ENCODE measurements around the gene SUPT20HL2.

GRCh38 chrX:24340501-24340900 lies 26.6 kb upstream of the SUPT20HL2 start:
- no peak for TF ChIP-seq CTCF (IDR thresholded peaks at IDR 0.05)
- no peak for TF ChIP-seq NRF1 (IDR thresholded peaks at IDR 0.05; ENCODE audit: low read depth, low read length)

Data from SK-N-SH (cell line).